Thoracic aorta (tissue), 2 donors: Measurements from ENCODE around the gene PAQR9. TPM values are rescaled to one million over a fixed set of nuclear protein-coding genes. Genes with fewer than 3 reads are reported as not detected.

Source experiments
- ATAC-seq: fragments of 150-250 bp; one replicate; pipeline ENCODE4 v1.8.0; 2017; ENCODE audit warnings: low read depth; ENCODE audit not compliant: insufficient number of reproducible peaks, low FRiP score
- DNase-seq: peaks from one replicate; pipeline ENCODE4 v3.0.0-alpha.2; 2020; ENCODE audit warnings: low spot score
- H3K27ac ChIP-seq, 2 donors: fragments of 200-600 bp; sonication (generic); 1 replicate in 1 of 2; 2 replicates in 1 of 2; pipeline ENCODE4 v1.5.1; 2016; ENCODE audit warnings: mild to moderate bottlenecking in 2 of 2, moderate library complexity in 2 of 2
- H3K27me3 ChIP-seq: fragments of 200-600 bp; sonication (generic); replicated peaks from 2 replicates; pipeline ENCODE4 v1.6.0; 2016; ENCODE audit warnings: mild to moderate bottlenecking; ENCODE audit not compliant: insufficient read depth
- H3K36me3 ChIP-seq: fragments of 200-600 bp; sonication (generic); one replicate; pipeline ENCODE4 v1.5.1; 2016
- H3K4me1 ChIP-seq, 2 donors: fragments of 200-600 bp; sonication (generic); 1 replicate in 1 of 2; 2 replicates in 1 of 2; pipeline versions ENCODE4 v1.5.1 to v1.6.0; 2016; ENCODE audit warnings: low read depth in 2 of 2, mild to moderate bottlenecking in 1 of 2; ENCODE audit not compliant: control insufficient read depth in 1 of 2
- H3K4me3 ChIP-seq: fragments of 200-600 bp; sonication (generic); 2 replicates; pipeline ENCODE4 v1.5.1; 2016; ENCODE audit warnings: mild to moderate bottlenecking
- H3K9me3 ChIP-seq: fragments of 200-600 bp; sonication (generic); 2 replicates; pipeline ENCODE4 v1.5.1; 2016
- CTCF ChIP-seq: fragments of 200-600 bp; sonication (generic); IDR thresholded peaks from one replicate; pipeline ENCODE4 v1.5.1; 2019; ENCODE audit warnings: antibody characterized with exemption
- total RNA-seq, 2 donors: library from RNA; depleted of rRNA; stranded (reverse); fragments of >200 nt; gene quantifications; one replicate each; pipeline versions ENCODE4 v1.1.0 to v1.2.3, GENCODE V29; 2016

Gene PAQR9
- total RNA-seq, 2 donors from 2014 or later = 0.21 TPM; not detected in 1

GRCh38 chr3:142972092-142972753 lies 8.7 kb upstream of the PAQR9 start:
- no peaks in the 10 kb centered on the region for H3K27me3 ChIP-seq
- H3K27ac ChIP-seq = no peak overlapping the region
- no peaks in the 10 kb centered on the region for H3K36me3 ChIP-seq
- no peak overlapping the region for H3K4me3 ChIP-seq
- no peak for ATAC-seq
- H3K4me1 ChIP-seq = peaks cover 0 to 15% of the 10 kb centered on the region in 2 donors
- no peak for TF ChIP-seq CTCF
- no peaks in the 10 kb centered on the region for H3K9me3 ChIP-seq
- no peak for DNase-seq

- Histone ChIP-seq H3K27ac (no peak overlapping the region), H3K4me1 (peaks cover 0 to 7% of the 10 kb centered on the region in 2 donors), H3K9me3 (no peaks in the 10 kb centered on the region), H3K27me3 (no peaks in the 10 kb centered on the region), H3K36me3 (no peaks in the 10 kb centered on the region), H3K4me3 (no peak overlapping the region)
- ATAC-seq (no peak), DNase-seq (no peak)
- TF ChIP-seq CTCF = no peak
Observed at GRCh38 chr3:142971431-142971830, 8.0 kb upstream of the PAQR9 start.

GRCh38 chr3:142968319-142969025 lies 5.0 kb upstream of the PAQR9 start:
- Histone ChIP-seq H3K27me3 (no peaks in the 10 kb centered on the region), H3K36me3 (no peaks in the 10 kb centered on the region), H3K27ac (no peak overlapping the region), H3K9me3 (no peaks in the 10 kb centered on the region), H3K4me3 (no peak overlapping the region), H3K4me1 (peaks cover 0 to 1% of the 10 kb centered on the region in 2 donors)
- no peak for TF ChIP-seq CTCF
- ATAC-seq (no peak), DNase-seq (no peak)

GRCh38 chr3:142966808-142967207 lies 3.3 kb upstream of the PAQR9 start:
- no peak for DNase-seq
- ATAC-seq = no peak
- no peak overlapping the region for H3K4me3 ChIP-seq
- H3K9me3 ChIP-seq = no peaks in the 10 kb centered on the region
- no peaks in the 10 kb centered on the region for H3K36me3 ChIP-seq
- H3K27ac ChIP-seq = no peak overlapping the region
- H3K4me1 ChIP-seq = peaks cover 0 to 6% of the 10 kb centered on the region in 2 donors
- no peak for TF ChIP-seq CTCF
- no peaks in the 10 kb centered on the region for H3K27me3 ChIP-seq

GRCh38 chr3:142965581-142965980 lies 2.1 kb upstream of the PAQR9 start:
- Histone ChIP-seq H3K27me3 (no peaks in the 10 kb centered on the region), H3K4me3 (no peak overlapping the region), H3K27ac (no peak overlapping the region), H3K36me3 (no peaks in the 10 kb centered on the region), H3K4me1 (peaks cover 0 to 6% of the 10 kb centered on the region in 2 donors), H3K9me3 (no peaks in the 10 kb centered on the region)
- no peak for TF ChIP-seq CTCF
- DNase-seq (no peak), ATAC-seq (no peak)
